ENCODE results near the gene ULK4. TPM values are rescaled to one million over a fixed set of nuclear protein-coding genes. Genes with fewer than 3 reads are reported as not detected.

Gene ULK4
- total and polyA plus RNA-seq, 2 of the 8 experiments (the other 6 are each of a cell fraction or from before 2014, with no cell fraction given) = 3.0 to 10.8 TPM

GRCh38 chr3:41683666-41684350 is 278.1 kb downstream of the ULK4 start:
- Histone ChIP-seq H2AK5ac (ENCODE audit: low read depth, low read length) (no peak overlapping the region; the same call in 1 of the 2 replicates), H2BK20ac (ENCODE audit: low read length) (no peak overlapping the region), H3K4me2 (ENCODE audit: insufficient read depth in 1 of 2, low read depth in 2 of 2, low read length in 2 of 2) (no peak overlapping the region), H2BK15ac (ENCODE audit: low read length) (no peak overlapping the region), H3K4ac (replicated peaks; ENCODE audit: insufficient read length, low read depth, low read length) (no peak overlapping the region), H3K27ac (ENCODE audit: low read depth, low read length) (no peak overlapping the region), H2AFZ (ENCODE audit: low read length) (no peak overlapping the region), H4K20me1 (replicated peaks in 1 of 2; ENCODE audit: control insufficient read depth in 1 of 2, insufficient read depth in 2 of 2, low read length in 2 of 2) (no peaks in the 10 kb centered on the region), H3K4me1 (replicated peaks in 1 of 4; ENCODE audit: control insufficient read depth in 3 of 4, insufficient read depth in 4 of 4, low read length in 3 of 4) (peaks cover 0 to 4% (median 2%) of the 10 kb centered on the region in 4 experiments; a peak in 3 of 7 replicates), H3K79me2 (ENCODE audit: control insufficient read depth in 1 of 2, insufficient read depth in 2 of 2, low read length in 2 of 2) (no peaks in the 10 kb centered on the region), H3K23me2 (ENCODE audit: low read depth, low read length) (no peaks in the 10 kb centered on the region; the same call in 1 of the 2 replicates), H3K9ac (replicated peaks in 1 of 4; ENCODE audit: extremely low read depth in 1 of 4, low read depth in 3 of 4, low read length in 3 of 4) (no peak overlapping the region), H2BK120ac (replicated peaks; ENCODE audit: low read depth, low read length) (no peak overlapping the region), H4K91ac (replicated peaks; ENCODE audit: insufficient read length, low read length) (no peak overlapping the region), H4K8ac (ENCODE audit: extremely low read depth, insufficient read depth, low read length) (no peak overlapping the region), H3K56ac (replicated peaks; ENCODE audit: insufficient read length, low read depth, low read length) (no peak overlapping the region), H3K36me3 (ENCODE audit: control insufficient read depth in 2 of 4, insufficient read depth in 4 of 4, low read length in 3 of 4) (no peaks in the 10 kb centered on the region), H2BK5ac (ENCODE audit: low read depth, low read length) (no peak overlapping the region), H3K4me3 (ENCODE audit: extremely low read depth in 1 of 4, insufficient read depth in 2 of 4, low read depth in 3 of 4, low read length in 4 of 4) (no peak overlapping the region), H3K18ac (ENCODE audit: extremely low read depth, low read length) (no peak overlapping the region), H3K14ac (ENCODE audit: insufficient read length) (no peak overlapping the region), H3K79me1 (ENCODE audit: low read depth, low read length) (no peaks in the 10 kb centered on the region), H4K5ac (ENCODE audit: insufficient read length, low read depth, low read length) (no peak overlapping the region), H3K27me3 (replicated peaks in 1 of 4; ENCODE audit: control insufficient read depth in 3 of 4, extremely low read depth in 1 of 4, insufficient read depth in 3 of 4, low read length in 3 of 4) (no peaks in the 10 kb centered on the region), H2BK12ac (ENCODE audit: low read depth, low read length) (peak overlapping the region; percentile 86; the same call in 1 of the 2 replicates), H3K9me3 (ENCODE audit: insufficient read depth in 2 of 2, low read depth in 1 of 2, low read length in 1 of 2) (no peaks in the 10 kb centered on the region), H3K23ac (ENCODE audit: insufficient read length) (no peak overlapping the region)
- WGBS, 2 experiments (ENCODE audit: extremely low coverage in 1 of 2, insufficient coverage in 1 of 2, insufficient read length in 1 of 2, insufficient replicate concordance in 2 of 2, low coverage in 1 of 2, low lambda C conversion rate in 2 of 2, missing lambda C conversion rate in 1 of 2) = 93% methylated on average over 10 of the region's 10 CpGs; no CpG with 5 or more reads in 1 of the 2 experiments
- ChIA-PET POLR2A (ENCODE audit: partially characterized antibody) (no interaction called here), CTCF (ENCODE audit: partially characterized antibody) (no interaction called here)
- DNase-seq (ENCODE audit: low read depth in 1 of 2, low spot score in 2 of 2) (no peak), FAIRE-seq (no peak)
- TF ChIP-seq E2F6 (IDR thresholded peaks at IDR 0.05) = no peak
- TF ChIP-seq CHD1 (IDR thresholded peaks at IDR 0.05; ENCODE audit: low read depth, low read length) = no peak

Measured in H1 (cell line).